HepG2 (cell line): Measurements from ENCODE around the gene NTN4. TPM values are rescaled to one million over a fixed set of nuclear protein-coding genes. Genes with fewer than 3 reads are reported as not detected.
A peak's percentile ranks its signal among the peaks of the same experiment; 100 is the strongest.

Experiments used
- ATF3 ChIP-seq: sonication (generic); formaldehyde crosslinking; IDR thresholded peaks from 2 replicates; pipeline ENCODE4 v1.4.0; 2020; ENCODE audit warnings: missing genetic modification reagents
- ATF7-NPFF ChIP-seq: sonication (generic); formaldehyde crosslinking; IDR thresholded peaks from 2 replicates; pipeline ENCODE4 v1.8.1; 2023; ENCODE audit warnings: mild to moderate bottlenecking, low read depth, missing genetic modification reagents, moderate library complexity
- CCDC6 ChIP-seq: sonication (generic); formaldehyde crosslinking; IDR thresholded peaks from 2 replicates; pipeline ENCODE4 v1.8.1; 2022; ENCODE audit warnings: mild to moderate bottlenecking, missing genetic modification reagents, moderate library complexity
- ERF ChIP-seq: IDR thresholded peaks from 2 replicates; pipeline ENCODE4 v1.6.1; 2018; ENCODE audit warnings: missing biosample characterization, missing genetic modification reagents
- NFE2L2 ChIP-seq: fragments of 150-350 bp; IDR thresholded peaks from 2 replicates; pipeline ENCODE4 v1.6.1; 2014; ENCODE audit warnings: low read length
- RAD21 ChIP-seq: fragments of 450-650 bp; formaldehyde crosslinking; IDR thresholded peaks from 2 replicates; pipeline ENCODE4 v1.5.0; 2020; ENCODE audit warnings: mild to moderate bottlenecking
- TCF7L2 ChIP-seq: IDR thresholded peaks from 2 replicates; pipeline ENCODE4 v1.6.1; 2011; ENCODE audit warnings: mild to moderate bottlenecking, low read depth, low read length, moderate library complexity
- ZBTB10 ChIP-seq: sonication (generic); formaldehyde crosslinking; IDR thresholded peaks from 2 replicates; pipeline ENCODE4 v1.4.0; 2020; ENCODE audit warnings: missing genetic modification reagents, borderline replicate concordance
- ZFP36L2 ChIP-seq: sonication (generic); formaldehyde crosslinking; IDR thresholded peaks from 2 replicates; pipeline ENCODE4 v1.4.0; 2020; ENCODE audit warnings: missing genetic modification reagents
- ZNF547 ChIP-seq: sonication (generic); formaldehyde crosslinking; IDR thresholded peaks from 2 replicates; pipeline ENCODE4 v1.5.1; 2020; ENCODE audit warnings: mild to moderate bottlenecking, missing genetic modification reagents
- ZNF674 ChIP-seq: sonication (generic); formaldehyde crosslinking; IDR thresholded peaks from 2 replicates; pipeline ENCODE4 v1.5.0; 2020; ENCODE audit warnings: low read depth, mild to moderate bottlenecking, missing genetic modification reagents
- ZNF777 ChIP-seq: sonication (generic); formaldehyde crosslinking; IDR thresholded peaks from 2 replicates; pipeline ENCODE4 v1.4.0; 2020; ENCODE audit warnings: missing genetic modification reagents
- ZNF800 ChIP-seq: sonication (generic); formaldehyde crosslinking; IDR thresholded peaks from 2 replicates; pipeline ENCODE4 v1.4.0; 2020; ENCODE audit warnings: missing genetic modification reagents
- polyA plus RNA-seq, 8 experiments: library from polyadenylated mRNA; depleted of rRNA in 3 of 8; stranded (reverse) in 7 of 8; unstranded in 1 of 8; fragments of >200 nt; fragmentation: Illumina TruSeq in 4 of 8; extraction: Trizol in 4 of 8; gene quantifications; 2 replicates each; pipeline versions ENCODE4 v1.2.1 to v1.2.3, GENCODE V29; 2011 to 2016; ENCODE audit warnings: low read depth in 4 of 8, missing spikeins in 1 of 8, mixed read lengths in 1 of 8; ENCODE audit not compliant: insufficient read depth in 1 of 8
- total RNA-seq, 5 experiments: library from RNA; depleted of rRNA; stranded (reverse); fragments of >200 nt; fragmentation: Illumina TruSeq; extraction: Trizol; gene quantifications; 2 replicates each; pipeline ENCODE4 v1.2.3, GENCODE V29; 2016; ENCODE audit warnings: low read depth in 1 of 5
- TF ChIP-seq, protein P1 (sequence below): sonication (generic); formaldehyde crosslinking; IDR thresholded peaks from 2 replicates; pipeline ENCODE4 v1.5.1; 2020; ENCODE audit warnings: mild to moderate bottlenecking, missing genetic modification reagents, moderate library complexity
- TF ChIP-seq, protein P2 (sequence below): sonication (generic); formaldehyde crosslinking; IDR thresholded peaks from 2 replicates; pipeline ENCODE4 v1.4.0; 2020; ENCODE audit warnings: mild to moderate bottlenecking, missing genetic modification reagents

The NTN4 gene
- total and polyA plus RNA-seq, 2 of the 13 experiments (the other 11 are each of a cell fraction or from before 2014, with no cell fraction given) = 7.8 to 11.5 TPM

DNA sequence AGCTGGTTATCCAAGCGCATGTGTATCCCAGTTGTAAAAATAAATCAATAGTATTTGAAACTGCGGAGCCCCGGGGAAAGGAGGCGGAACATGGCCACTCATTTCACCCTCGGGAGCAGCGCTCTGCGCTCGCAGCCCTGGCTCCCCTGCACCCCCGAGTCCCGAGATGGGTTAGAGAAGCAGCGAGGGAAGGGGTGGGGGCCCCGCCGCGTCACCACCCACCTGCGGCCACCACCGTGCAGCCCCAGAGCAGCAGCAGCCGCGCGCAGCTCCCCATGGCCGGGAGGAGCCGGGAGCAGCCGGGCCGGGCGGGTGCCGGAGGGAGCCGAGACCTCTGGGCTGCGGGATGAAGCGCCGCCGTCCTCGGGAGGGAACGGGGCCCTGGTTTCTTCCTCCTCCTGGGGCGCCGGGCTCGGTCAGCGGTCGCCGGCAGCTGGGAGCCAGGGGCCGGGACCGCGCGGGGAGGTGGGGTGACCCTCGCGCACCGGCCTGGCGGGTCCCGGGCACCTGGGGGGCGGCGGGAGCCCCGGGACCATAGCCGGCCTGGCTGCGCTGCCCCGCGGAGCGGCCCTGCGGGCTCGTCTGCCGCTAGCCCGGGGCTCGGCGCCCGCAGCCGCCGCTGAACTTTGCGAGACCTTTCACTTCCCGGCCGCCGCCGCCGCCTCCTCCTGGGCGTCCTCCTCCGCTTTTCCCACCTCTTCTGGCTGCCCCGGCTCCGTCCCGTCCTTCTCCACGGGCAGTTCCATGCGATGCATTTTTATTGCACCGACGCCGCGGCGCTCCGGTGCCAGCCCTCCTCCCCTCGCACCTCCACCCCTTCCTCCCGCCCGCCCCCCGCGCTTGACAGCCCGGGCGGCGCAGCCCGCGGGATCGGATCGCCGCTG is at the start of gene NTN4 (continued):
- TF ChIP-seq ZNF800 (CRISPR knock-in tag) (peak; percentile 66; the same call in 1 of the 2 replicates), ZBTB10 (CRISPR knock-in tag) (peak; percentile 42; the same call in 1 of the 2 replicates), ERF (CRISPR knock-in tag) (peak; percentile 32; the same call in 1 of the 2 replicates), ATF7-NPFF (CRISPR knock-in tag) (peak; percentile 20; the same call in 1 of the 2 replicates), ZNF674 (0 out of 2 replicates have a peak, but pooled peaks have one; percentile 32), ATF3 (CRISPR knock-in tag) (0 out of 2 replicates have a peak, but pooled peaks have one; percentile 19), RAD21 (CRISPR knock-in tag) (peak; percentile 22; the same call in 1 of the 2 replicates), NFE2L2 (no peak), ZFP36L2 (no peak), ZNF777 (CRISPR knock-in tag) (peak; percentile 82), CCDC6 (0 out of 2 replicates have a peak, but pooled peaks have one; percentile 21), TCF7L2 (no peak), ZNF547 (0 out of 2 replicates have a peak, but pooled peaks have one; percentile 36)
- TF ChIP-seq, protein P1, sequence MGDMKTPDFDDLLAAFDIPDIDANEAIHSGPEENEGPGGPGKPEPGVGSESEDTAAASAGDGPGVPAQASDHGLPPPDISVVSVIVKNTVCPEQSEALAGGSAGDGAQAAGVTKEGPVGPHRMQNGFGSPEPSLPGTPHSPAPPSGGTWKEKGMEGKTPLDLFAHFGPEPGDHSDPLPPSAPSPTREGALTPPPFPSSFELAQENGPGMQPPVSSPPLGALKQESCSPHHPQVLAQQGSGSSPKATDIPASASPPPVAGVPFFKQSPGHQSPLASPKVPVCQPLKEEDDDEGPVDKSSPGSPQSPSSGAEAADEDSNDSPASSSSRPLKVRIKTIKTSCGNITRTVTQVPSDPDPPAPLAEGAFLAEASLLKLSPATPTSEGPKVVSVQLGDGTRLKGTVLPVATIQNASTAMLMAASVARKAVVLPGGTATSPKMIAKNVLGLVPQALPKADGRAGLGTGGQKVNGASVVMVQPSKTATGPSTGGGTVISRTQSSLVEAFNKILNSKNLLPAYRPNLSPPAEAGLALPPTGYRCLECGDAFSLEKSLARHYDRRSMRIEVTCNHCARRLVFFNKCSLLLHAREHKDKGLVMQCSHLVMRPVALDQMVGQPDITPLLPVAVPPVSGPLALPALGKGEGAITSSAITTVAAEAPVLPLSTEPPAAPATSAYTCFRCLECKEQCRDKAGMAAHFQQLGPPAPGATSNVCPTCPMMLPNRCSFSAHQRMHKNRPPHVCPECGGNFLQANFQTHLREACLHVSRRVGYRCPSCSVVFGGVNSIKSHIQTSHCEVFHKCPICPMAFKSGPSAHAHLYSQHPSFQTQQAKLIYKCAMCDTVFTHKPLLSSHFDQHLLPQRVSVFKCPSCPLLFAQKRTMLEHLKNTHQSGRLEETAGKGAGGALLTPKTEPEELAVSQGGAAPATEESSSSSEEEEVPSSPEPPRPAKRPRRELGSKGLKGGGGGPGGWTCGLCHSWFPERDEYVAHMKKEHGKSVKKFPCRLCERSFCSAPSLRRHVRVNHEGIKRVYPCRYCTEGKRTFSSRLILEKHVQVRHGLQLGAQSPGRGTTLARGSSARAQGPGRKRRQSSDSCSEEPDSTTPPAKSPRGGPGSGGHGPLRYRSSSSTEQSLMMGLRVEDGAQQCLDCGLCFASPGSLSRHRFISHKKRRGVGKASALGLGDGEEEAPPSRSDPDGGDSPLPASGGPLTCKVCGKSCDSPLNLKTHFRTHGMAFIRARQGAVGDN (CRISPR knock-in tag) = peak; percentile 49; the same call in 1 of the 2 replicates
- TF ChIP-seq, protein P2, sequence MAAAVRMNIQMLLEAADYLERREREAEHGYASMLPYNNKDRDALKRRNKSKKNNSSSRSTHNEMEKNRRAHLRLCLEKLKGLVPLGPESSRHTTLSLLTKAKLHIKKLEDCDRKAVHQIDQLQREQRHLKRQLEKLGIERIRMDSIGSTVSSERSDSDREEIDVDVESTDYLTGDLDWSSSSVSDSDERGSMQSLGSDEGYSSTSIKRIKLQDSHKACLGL = peak; percentile 2; the same call in 1 of the 2 replicates
